ENCODE data around the gene PRICKLE4.

GRCh38 chr6:41811095-41811494 lies 30.5 kb downstream of the PRICKLE4 start:
- TF ChIP-seq, protein P1, sequence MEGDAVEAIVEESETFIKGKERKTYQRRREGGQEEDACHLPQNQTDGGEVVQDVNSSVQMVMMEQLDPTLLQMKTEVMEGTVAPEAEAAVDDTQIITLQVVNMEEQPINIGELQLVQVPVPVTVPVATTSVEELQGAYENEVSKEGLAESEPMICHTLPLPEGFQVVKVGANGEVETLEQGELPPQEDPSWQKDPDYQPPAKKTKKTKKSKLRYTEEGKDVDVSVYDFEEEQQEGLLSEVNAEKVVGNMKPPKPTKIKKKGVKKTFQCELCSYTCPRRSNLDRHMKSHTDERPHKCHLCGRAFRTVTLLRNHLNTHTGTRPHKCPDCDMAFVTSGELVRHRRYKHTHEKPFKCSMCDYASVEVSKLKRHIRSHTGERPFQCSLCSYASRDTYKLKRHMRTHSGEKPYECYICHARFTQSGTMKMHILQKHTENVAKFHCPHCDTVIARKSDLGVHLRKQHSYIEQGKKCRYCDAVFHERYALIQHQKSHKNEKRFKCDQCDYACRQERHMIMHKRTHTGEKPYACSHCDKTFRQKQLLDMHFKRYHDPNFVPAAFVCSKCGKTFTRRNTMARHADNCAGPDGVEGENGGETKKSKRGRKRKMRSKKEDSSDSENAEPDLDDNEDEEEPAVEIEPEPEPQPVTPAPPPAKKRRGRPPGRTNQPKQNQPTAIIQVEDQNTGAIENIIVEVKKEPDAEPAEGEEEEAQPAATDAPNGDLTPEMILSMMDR (IDR thresholded peaks at IDR 0.05; ENCODE audit: low read length) = no peak
- no peak for TF ChIP-seq EZH2phosphoT487 (IDR thresholded peaks at IDR 0.05; ENCODE audit: low read length)
